NCI-H2227 treated with DMSO at 0.1 percent for 48 hours (cell line): ENCODE data around the gene OR10T2.
"Not testable (repeated sequence)": the region's sequence is repeated elsewhere in the genome, so short reads cannot be mapped to it uniquely, and the experiment has no call there.

Experiments used
- DNase-seq: peaks from one replicate; lab custom pipeline; 2025; lab: John Stamatoyannopoulos, UW

OR10T2 gene, protein sequence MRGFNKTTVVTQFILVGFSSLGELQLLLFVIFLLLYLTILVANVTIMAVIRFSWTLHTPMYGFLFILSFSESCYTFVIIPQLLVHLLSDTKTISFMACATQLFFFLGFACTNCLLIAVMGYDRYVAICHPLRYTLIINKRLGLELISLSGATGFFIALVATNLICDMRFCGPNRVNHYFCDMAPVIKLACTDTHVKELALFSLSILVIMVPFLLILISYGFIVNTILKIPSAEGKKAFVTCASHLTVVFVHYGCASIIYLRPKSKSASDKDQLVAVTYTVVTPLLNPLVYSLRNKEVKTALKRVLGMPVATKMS

DNA sequence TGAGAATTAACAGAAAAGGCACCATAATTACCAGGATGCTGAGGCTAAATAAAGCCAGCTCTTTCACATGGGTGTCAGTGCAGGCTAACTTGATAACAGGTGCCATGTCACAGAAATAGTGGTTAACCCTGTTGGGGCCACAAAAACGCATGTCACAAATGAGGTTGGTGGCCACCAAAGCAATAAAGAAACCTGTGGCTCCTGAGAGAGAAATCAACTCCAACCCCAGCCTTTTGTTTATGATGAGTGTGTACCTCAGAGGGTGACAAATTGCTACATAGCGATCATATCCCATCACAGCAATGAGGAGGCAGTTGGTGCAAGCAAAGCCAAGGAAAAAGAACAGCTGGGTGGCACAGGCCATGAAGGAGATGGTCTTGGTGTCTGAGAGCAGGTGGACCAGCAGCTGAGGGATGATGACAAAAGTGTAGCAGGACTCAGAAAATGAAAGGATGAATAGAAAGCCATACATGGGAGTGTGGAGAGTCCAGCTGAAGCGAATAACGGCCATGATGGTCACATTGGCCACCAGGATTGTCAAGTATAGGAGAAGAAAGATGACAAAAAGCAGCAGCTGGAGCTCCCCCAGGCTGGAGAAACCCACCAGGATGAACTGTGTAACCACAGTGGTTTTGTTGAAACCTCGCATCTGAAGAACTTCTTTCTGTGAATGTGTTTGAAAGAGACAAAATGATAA lies at the start of gene OR10T2:
Gene OR10T2, minus strand, starts transcription at position 649 of the 697 bp plus-strand sequence. Its CDS starts 0 bp downstream, at position 649.
- no peak for DNase-seq

DNA sequence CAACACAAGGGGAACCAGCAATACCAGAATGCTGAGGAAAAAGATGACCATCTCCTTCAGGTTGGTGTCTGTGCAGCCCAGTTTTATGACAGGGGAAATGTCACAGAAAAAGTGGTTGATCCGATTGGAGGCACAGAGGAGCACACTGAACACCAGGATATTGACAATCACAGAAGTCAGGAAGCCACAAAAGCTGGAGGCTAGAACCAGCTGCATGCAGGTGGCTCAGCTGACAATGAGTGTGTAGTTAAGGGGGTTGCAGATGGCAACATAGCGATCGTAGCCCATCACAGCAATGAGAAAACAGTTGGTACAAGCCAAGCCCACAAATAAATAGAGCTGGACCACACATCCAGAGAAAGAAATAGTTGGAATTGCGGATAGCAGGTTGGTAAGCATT lies 46.1 kb upstream of the OR10T2 start:
- no peak for DNase-seq

DNA sequence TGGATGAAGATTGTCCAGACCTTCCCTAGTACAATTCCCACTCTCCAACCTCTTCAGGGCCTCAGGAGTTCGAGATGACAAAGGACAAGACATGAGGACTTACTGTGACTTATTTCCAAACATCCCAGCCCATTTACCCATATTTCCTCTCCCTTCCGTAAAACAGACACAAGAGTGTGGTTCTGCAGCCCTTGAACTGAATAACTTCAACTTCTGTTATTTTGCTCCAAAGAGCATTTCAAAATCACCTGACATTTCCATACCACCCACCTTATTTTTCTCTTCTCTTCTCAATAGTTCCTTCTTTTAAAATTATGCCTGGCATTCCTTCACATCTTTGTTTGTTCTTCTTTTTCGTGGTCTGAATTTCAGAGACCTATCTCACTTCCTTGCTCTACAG lies 35.5 kb upstream of the OR10T2 start:
- no peak for DNase-seq

DNA sequence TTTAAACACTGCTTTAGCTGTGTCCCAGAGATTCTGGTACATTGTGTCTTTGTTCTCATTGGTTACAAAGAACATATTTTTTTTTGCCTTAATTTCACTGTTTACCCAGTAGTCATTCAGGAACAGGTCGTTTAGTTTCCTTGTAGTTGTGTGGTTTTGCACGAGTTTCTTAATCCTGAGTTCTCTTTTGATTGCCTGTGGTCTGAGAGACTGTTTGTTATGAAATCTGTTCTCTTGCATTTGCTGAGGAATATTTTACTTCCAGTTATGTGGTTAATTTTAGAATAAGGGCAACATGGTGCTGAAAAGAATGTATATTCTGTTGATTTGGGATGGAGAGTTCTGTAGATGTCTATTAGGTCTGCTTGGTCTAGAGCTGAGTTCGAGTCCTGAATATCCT lies 30.9 kb upstream of the OR10T2 start:
- DNase-seq, result not testable (repeated sequence)

DNA sequence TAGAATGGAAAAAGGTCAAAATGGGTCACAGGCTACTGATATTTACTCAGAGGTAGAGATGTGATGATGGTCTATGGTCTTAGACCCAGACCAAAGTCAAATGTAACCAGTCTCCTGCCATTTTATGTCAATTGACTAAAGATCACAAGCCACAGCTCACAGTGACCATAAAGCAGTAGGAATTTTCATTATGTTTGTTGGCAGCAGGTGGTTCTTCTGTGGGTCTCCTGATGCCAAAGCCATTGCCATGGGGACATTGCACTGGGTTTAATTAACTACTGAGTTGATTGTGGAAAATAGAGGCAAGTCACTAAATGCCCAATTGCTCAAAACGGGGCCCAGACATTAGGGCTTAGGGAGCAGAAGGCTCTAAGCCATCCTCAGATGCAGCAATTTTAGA lies 26.9 kb upstream of the OR10T2 start, which contains the start of gene OR10K2:
Gene OR10K2, minus strand, starts transcription at position 101 of the 400 bp plus-strand sequence. CDS start 5,371 bp downstream, outside the sequence.
- no peak for DNase-seq

DNA sequence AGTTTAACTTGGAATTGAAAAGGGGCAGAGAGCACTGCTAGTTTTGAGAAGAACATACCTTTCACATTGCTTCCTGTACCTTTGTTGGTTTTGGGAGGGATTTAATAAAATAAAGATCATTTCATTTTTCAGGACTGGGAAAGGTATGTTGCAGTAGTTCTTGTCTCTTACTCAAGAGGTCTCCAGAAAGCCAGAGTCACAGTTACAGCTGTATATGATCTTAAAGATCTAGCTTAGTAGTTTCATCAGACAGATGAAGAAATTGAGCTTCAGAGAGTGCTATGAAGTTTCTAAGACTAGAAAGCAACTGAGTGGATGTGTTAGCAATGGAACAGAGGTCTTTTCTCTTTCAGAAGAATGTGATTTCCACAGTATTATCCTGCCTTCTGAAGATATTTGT lies 25.8 kb upstream of the OR10T2 start:
- no peak for DNase-seq

DNA sequence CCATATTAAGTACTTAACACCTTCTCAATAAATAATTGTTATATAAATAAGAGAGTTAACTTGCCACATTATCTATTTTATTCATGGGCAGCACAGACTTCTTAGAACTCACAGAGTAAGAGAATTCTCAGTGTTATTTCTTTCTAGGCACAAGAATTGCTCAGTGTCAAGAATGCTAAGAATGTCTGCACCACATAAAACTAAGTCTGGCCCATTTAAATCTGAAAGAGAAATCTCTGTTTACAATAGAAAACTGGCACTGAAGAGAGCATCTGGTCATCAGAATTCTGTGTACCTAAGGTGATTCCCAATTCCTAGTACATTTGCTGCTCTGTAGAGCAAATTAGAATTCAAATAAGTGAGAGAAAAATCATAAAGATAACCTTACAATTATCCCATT lies 22.9 kb upstream of the OR10T2 start:
- DNase-seq, result no peak

DNA sequence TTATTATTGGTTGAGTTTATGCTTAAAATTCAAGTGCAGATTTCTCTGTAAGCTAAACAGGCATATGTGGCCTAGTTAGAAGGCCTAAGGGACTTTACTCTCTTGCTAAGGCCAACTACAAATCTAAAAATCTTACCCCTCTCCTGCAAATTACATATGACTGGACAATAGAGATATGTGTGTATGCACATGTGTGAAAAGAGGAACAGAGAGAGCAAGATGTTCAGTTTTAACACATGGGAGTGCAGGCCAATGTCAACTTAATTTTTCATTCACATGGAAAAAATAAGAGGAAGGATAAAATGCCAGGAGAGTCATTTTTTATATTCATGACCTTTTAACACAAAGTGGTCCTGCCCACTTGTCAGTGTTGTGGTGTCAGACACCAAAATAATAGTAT lies 18.3 kb upstream of the OR10T2 start:
- no peak for DNase-seq

DNA sequence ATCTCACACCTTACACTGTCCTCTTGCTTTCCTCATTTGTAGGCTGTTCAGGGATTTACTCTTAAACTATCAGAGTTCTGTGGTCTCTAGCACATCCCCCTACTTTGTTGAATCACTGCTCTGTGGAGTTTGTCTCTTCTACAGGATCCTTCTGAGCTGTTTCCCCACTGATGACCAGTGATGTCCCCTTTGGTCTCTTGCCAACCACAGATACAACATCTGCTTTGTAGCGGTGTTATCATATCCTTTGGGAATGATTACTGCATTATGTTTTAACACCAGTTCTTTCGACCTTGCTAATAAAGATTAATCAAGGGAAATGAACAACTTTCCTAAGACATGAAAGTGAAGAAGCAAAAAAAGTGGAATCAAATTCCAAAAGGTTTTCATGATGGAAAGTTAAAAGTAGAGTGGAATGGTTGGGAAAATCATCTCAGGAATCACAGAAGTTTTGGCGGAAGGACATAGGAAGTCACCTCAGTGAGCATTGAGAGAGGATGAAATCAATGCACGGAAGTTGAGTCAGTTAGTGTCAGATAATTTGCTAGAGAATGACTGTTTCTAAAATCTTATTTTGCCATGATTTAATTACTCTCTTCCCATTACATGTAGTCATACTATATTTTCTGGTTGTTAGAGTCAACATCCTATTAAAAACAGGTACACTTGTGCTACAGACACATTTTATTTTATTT lies 15.5 kb upstream of the OR10T2 start:
- no peak for DNase-seq

DNA sequence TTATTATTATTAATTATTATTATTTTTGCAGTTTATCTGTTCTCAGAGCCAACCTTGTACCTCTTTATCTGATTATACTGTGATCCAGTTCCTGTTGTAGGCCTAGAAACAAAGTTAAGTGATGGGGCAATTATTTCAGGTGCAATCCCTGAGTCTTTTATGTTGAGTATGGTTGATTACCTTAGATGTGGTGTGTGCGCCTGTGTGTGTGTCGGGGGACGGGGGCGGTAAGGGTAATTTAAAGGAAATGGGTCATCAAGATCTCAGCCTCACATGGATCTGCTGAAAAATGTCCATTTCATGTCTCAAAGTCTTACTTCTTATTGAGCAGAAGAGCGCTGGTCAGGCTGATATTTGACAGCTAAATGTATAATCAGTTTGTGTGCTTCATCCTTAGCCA lies 7.8 kb upstream of the OR10T2 start:
- no peak for DNase-seq

DNA sequence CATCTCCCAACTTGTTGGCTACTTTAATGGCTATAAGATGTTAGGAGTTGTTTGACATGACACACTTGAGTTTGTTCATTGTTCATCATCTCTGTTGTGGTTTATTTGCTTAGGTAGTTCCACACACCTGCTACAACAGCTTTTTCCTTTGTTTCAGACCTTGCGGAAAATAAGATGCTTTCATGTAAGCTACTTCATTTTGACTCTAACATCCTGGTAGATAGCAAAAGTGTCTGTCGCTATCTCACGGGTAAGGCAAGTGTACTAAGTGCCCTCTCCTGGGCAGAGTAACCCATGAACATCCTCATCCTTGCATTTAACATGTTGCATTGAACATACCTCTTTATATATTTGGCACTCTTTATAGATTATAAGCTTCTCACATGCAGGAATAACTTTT lies 1.6 kb upstream of the OR10T2 start:
- DNase-seq, result no peak

DNA sequence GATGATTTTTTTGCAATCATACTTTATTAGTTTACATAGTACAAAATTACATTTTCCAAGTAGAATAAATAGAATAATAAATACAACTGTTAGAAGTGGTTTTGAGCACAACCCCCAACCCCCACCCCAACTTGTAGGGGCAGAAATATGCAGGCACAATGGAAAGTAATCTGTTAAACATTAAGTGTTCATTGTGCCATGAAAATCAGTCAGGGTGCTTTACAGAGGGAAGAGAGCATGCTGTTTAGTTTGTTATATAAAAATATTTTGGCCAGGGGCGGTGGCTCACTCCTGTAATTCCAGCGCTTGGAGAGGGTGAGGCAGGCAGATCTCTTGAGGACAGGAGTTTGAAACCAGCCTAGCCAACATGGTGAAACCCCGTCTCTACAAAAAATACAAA lies 2.6 kb downstream of the OR10T2 start:
- DNase-seq, result no peak

DNA sequence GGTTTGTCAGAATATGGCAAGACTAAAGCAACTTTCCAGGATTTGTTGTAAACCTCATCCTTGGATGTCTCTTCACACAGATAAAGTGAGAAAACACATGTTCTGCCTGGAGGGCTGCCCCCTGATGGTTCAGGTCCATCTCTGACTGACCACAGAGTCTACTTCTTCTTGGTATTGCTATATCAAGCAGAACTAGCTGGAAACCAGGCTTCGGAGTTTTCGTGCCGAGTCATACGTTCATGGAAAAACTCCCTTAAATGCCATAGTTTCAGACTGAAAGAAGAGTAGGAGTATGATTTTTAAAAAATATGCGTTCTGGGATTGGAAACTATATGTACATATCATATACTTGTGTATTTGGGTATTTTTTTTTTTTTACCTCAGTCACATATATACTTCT lies 5.8 kb downstream of the OR10T2 start:
- no peak for DNase-seq

DNA sequence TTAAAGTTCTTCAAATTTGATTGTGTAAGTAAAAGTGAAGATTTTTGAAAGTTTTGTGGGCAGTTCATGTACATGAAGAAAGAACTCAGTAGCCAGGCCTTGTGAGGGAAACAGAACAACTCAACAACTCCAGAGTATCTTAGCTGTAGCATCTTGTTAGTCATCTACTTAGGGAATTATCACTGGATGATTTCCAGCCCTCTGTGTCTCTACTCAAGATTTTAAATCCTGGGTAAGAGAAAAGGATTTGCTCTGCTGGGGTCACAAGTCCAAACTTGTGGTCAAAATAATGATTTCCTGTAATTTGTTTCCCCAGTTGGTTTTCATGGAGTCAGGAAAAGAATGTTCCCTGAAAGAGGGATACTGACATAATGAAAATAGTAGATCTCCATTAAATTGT lies 8.2 kb downstream of the OR10T2 start:
- DNase-seq, result no peak

DNA sequence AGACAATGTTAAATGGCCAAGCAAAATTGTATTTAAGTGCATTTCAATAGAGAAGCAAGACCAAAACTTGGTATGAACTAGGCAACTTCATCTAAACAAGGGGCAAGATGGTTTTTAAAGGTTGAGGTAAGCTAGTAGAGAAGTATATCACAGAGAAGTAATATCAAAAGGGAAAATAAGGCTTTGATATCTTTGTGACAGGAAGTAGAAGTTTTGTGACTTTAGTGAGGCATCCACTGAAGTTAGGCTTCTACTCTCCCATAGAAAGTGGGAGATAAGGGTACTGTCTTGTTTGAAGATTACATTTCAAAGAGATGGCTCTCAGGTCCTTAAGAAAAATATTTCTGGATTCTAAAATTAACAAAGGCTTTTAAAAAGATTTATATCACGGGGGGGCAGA lies 8.9 kb downstream of the OR10T2 start:
- no peak for DNase-seq

DNA sequence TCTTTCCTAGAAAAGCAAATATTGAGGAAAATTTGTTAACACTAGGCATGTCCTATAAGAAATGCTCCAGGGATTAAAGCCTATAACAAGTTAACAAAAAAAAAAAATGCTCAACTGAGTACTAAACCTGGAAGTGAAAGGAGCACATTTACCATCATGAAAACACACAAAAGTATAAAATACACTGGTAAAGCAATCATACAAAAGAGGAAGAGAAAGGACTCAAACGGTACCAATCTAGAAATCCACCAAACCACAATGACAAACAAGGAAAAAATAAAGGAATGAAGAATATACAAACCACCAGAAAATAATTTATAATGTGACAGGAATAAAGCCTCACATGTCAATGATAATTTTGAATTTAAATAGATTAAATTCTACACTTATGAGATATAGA lies 24.4 kb downstream of the OR10T2 start:
- no peak for DNase-seq

DNA sequence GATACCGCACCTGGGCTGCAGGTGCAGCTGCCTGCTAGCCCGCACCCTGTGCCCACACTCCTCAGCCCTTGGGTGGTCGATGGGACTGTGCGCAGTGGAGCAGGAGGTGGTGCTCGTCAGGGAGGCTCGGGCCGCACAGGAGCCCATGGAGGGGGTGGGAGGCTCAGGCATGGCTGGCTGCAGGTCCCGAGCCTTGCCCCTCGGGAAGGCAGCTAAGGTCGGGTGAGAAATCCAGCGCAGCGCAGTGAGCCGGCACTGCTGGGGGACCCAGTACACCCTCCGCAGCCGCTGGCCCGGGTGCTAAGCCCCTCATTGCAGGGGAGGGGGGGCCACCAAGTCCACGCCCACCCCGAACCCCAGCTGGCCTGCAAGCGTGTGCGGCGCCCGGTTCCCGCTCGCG lies 25.2 kb downstream of the OR10T2 start:
- DNase-seq, result not testable (repeated sequence)

DNA sequence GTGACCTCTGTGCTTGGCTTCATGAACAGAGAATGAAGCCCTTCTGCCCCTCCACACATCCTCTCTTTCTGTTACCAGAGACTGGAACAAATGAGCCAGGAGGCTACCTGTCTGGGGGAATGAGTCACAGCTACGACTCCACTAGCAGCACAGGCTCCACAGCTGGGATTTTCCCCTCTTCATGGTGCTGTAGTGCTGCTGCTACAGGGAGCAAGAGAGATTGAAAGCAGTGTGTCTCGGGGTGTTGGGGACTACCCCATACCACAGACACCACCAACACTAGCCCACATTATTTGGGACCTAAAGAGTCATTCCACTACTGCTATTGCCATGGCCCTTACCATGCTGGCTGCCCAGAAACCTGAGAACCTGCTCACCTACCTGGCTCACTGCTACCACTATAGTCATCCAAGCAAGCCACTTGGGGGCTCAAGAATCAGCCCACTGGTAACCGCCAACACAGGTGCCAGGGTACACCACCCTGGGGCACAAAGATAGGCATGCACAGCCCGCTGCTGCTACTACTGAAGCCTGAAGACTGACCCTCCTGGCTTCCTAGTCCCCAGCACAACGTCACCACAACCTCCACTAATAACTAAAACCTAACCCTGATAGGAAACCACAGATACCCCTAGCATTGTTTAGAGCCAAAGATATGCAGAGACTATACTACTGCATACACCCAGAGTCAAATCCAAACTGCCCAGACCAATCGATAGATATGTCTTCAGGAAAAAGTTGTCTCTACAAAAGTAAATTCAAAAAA lies 27.9 kb downstream of the OR10T2 start:
- DNase-seq, result no peak

DNA sequence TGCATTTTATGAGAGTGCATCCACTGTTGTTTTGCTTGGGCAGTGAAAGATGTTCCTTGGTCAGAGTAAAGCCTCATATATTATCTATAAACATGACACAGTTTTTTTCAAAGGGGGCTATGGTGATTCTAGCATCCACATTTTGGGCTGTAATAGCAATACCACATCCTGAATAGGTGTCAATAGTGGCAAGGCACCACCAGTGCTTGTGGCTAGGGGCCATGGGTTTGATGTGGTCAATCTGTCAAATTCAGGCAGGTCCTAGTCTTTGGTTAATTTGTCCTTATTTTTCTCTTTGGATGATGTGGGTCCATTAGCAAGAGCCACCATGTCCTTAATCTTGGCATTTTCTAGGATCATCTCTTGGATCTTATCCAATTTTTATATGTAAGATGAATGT lies 32.5 kb downstream of the OR10T2 start:
- no peak for DNase-seq

DNA sequence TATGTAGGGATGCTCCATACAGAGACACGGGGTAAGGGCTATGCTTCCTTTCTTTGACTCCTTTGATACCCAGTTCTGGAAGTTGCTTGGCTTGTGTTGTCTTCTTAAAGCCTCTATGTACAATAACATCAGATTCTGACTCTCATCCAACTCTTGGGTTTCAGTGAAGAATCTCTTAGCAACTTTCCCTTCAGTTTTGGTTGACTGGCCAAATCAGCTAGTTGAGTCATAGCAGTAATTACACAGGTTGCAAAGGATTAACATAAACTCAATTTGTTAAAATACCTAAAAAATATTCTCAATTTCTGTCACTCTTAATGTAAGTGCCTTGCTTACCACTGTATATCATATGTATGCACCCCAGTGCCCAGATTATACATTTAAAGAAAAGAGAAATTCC lies 36.3 kb downstream of the OR10T2 start:
- no peak for DNase-seq

DNA sequence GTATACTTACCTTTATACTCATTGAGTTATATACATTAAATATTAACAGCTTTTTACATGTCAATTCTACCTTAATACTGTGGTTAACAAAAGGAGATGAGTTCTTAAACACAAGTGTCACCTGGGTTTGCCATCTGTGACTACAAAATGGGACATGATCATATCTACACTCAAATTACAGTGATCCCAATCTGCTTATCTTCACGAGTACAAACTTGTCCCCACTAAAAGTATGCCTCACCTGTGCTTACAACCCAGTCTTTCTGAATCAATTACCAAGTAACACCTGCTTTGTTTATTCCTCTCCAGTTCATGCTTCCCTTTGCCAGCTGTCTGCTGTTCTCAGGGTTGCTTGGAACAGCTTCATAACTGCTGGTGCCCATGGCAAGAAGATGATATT lies 36.8 kb downstream of the OR10T2 start:
- DNase-seq, result no peak

DNA sequence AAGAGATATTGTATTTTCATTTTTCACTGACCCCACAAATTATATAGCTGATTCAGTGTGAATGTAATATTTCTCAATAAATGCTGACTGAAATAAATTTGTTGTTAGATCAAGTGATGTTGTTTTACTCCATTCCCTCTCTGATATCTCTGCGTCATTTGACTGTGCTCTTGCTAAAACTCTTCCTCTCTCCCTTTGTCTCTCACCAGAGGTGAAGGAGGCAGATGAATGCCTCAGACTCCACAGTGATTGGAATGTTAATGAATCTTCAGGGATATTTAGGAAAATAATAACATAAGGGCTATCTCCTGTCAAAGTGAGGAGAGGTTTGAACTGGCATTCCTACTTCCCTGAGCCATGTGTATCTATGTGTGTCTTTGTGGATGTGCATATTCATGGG lies 41.8 kb downstream of the OR10T2 start:
- DNase-seq, result no peak
